K562 (cell line): ENCODE measurements around the gene SPATA21. TPM values are rescaled to one million over a fixed set of nuclear protein-coding genes. Genes with fewer than 3 reads are reported as not detected.

ENCODE experiments used
- ATAC-seq: fragments of 200-7000 bp; cut with Tn5 transposase; 3 replicates; pipeline ENCODE4 v1.9.1; 2020; ENCODE audit warnings: moderate library complexity
- BruUV-seq: library from RNA; stranded (reverse); fragments of 400-500 nt; replicated peaks from 2 replicates; lab custom pipeline; 2021; lab: Mats Ljungman, UMichigan
- CTCF ChIA-PET: fragments of 300-600 bp; formaldehyde crosslinking; extraction: SDS; loops from one replicate; lab custom pipeline; 2021; ENCODE audit warnings: low intra/inter-chr PET ratio; lab: Yijun Ruan, JAX
- POLR2A ChIA-PET: fragments of 300-600, 350-650 bp; sonication (Branson Sonifier 250); formaldehyde crosslinking; extraction: SDS; loops from one replicate; lab custom pipeline; 2021; ENCODE audit warnings: antibody characterized with exemption, inconsistent platforms; lab: Yijun Ruan, JAX
- DNase-seq, 4 experiments: peaks; one replicate each; pipeline versions ENCODE4 v3.0.0 to v3.0.0-alpha.2; 2011 to 2018; ENCODE audit warnings: low spot score in 3 of 4, mixed read lengths in 3 of 4; ENCODE audit errors: extremely low read depth in 1 of 4
- FAIRE-seq: peaks from 2 replicates; lab custom pipeline; 2011; peaks lifted over from hg19 to GRCh38; lab: Jason Lieb, UNC
- H2AFZ ChIP-seq: 2 replicates; pipeline ENCODE4 v1.6.0; 2011; ENCODE audit warnings: low read depth, low read length, control low read depth, inconsistent platforms
- H3K27ac ChIP-seq: fragments of 200-600 bp; 3 replicates; pipeline ENCODE4 v1.8.0; 2011; ENCODE audit warnings: low read depth, mild to moderate bottlenecking, control low read depth, inconsistent platforms, low read length, moderate library complexity, mixed read lengths; ENCODE audit errors: extremely low read depth
- H3K27me3 ChIP-seq, 2 experiments: fragments of 300-600 bp in 1 of 2; 2 replicates in 1 of 2; 3 replicates in 1 of 2; pipeline versions ENCODE4 v1.6.0 to v1.8.0; 2011; ENCODE audit warnings: inconsistent platforms in 2 of 2, low read length in 2 of 2, mild to moderate bottlenecking in 1 of 2, mixed read lengths in 1 of 2, moderate library complexity in 1 of 2; ENCODE audit not compliant: control insufficient read depth in 2 of 2, insufficient read depth in 2 of 2
- H3K36me3 ChIP-seq: fragments of 300-600 bp; 3 replicates; pipeline ENCODE4 v1.8.0; 2011; ENCODE audit warnings: mild to moderate bottlenecking, low read length, inconsistent platforms; ENCODE audit not compliant: control insufficient read depth, insufficient read depth
- H3K4me1 ChIP-seq, 2 experiments: fragments of 200-600 bp in 1 of 2; replicated peaks in 1 of 2; 2 replicates in 1 of 2; 3 replicates in 1 of 2; pipeline versions ENCODE4 v1.5.1 to v1.8.0; 2011; ENCODE audit warnings: inconsistent platforms in 2 of 2, low read length in 2 of 2, mild to moderate bottlenecking in 1 of 2, mixed read lengths in 1 of 2, moderate library complexity in 1 of 2; ENCODE audit not compliant: control insufficient read depth in 2 of 2, insufficient read depth in 2 of 2
- H3K4me2 ChIP-seq: 2 replicates; pipeline ENCODE4 v1.6.1; 2011; ENCODE audit warnings: low read length, control low read depth, inconsistent platforms, mixed read lengths; ENCODE audit not compliant: insufficient read depth
- H3K4me3 ChIP-seq: fragments of 200-600 bp; sonication (generic), shearing (Covaris generic); 2 replicates; pipeline ENCODE4 v1.5.1; 2016; ENCODE audit warnings: control low read depth, inconsistent platforms
- H3K79me2 ChIP-seq: fragments of 200-600 bp; 3 replicates; pipeline ENCODE4 v1.8.0; 2011; ENCODE audit warnings: low read length, inconsistent platforms; ENCODE audit not compliant: control insufficient read depth, insufficient read depth
- H3K9ac ChIP-seq, 2 experiments: 2 replicates each; pipeline versions ENCODE4 v1.6.0 to v1.6.1; 2011; ENCODE audit warnings: low read depth in 2 of 2, low read length in 2 of 2, control low read depth in 1 of 2, inconsistent platforms in 1 of 2, mild to moderate bottlenecking in 1 of 2, mixed read lengths in 1 of 2; ENCODE audit not compliant: insufficient read depth in 1 of 2
- H3K9me1 ChIP-seq: one replicate; pipeline ENCODE4 v1.6.0; 2011; ENCODE audit warnings: inconsistent platforms, mild to moderate bottlenecking, low read length, moderate library complexity; ENCODE audit not compliant: control insufficient read depth, insufficient read depth
- H3K9me3 ChIP-seq: replicated peaks from 2 replicates; pipeline ENCODE4 v1.5.1; 2011; ENCODE audit warnings: low read depth, low read length, inconsistent platforms; ENCODE audit not compliant: control insufficient read depth, insufficient read depth
- H4K20me1 ChIP-seq: replicated peaks from 2 replicates; pipeline ENCODE4 v1.6.1; 2011; ENCODE audit warnings: low read length, inconsistent platforms, mixed read lengths; ENCODE audit not compliant: control insufficient read depth, insufficient read depth
- SLC30A9 ChIP-seq: fragments of 250-450 bp; sonication (Bioruptor Pico); IDR thresholded peaks from 2 replicates; pipeline ENCODE4 v1.8.0; 2022; ENCODE audit warnings: mild to moderate bottlenecking, moderate library complexity
- ZNF551 ChIP-seq: fragments of 250-450 bp; sonication (Bioruptor Pico); IDR thresholded peaks from 2 replicates; pipeline ENCODE4 v1.5.0; 2021; ENCODE audit warnings: mild to moderate bottlenecking, moderate library complexity
- WGBS: fragments of 100-300 bp; shearing (Covaris generic); methylation state at CpG from one replicate; pipeline ENCODE4 v1.1.6; 2016; ENCODE audit warnings: low coverage, mixed read lengths; ENCODE audit not compliant: insufficient coverage; ENCODE audit errors: missing lambda C conversion rate; 5-methylcytosine and 5-hydroxymethylcytosine counted together
- in situ Hi-C: fragments of 300-500 bp; cut with MboI; formaldehyde crosslinking; loops from 4 replicates; pipeline ENCODE4 v1.15.0; 2018; ENCODE audit warnings: inconsistent platforms, mixed read lengths
- intact Hi-C: fragments of 100-400 bp; cut with micrococcal nuclease; formaldehyde crosslinking; loops from 2 replicates; pipeline ENCODE4 v1.14.2; 2022
- polyA plus RNA-seq, 8 experiments: library from polyadenylated mRNA; depleted of rRNA in 4 of 8; stranded (reverse) in 5 of 8; unstranded in 3 of 8; fragments of >200 nt; fragmentation: Nextera tagmentation in 2 of 8; fragmentation: Illumina TruSeq in 1 of 8; extraction: Ambion mirVana in 2 of 8; extraction: Trizol in 1 of 8; gene quantifications; 2 replicates each; pipeline versions ENCODE4 v1.2.1 to v1.2.3, GENCODE V29; 2011 to 2014; ENCODE audit warnings: inconsistent platforms in 1 of 8, missing spikeins in 1 of 8
- total RNA-seq, 7 experiments: library from RNA; depleted of rRNA in 6 of 7; stranded (reverse); fragments of >200 nt in 6 of 7; fragmentation: Illumina TruSeq in 2 of 7; extraction: Trizol in 2 of 7; gene quantifications; 2 replicates each; pipeline versions ENCODE4 v1.2.1 to v1.2.3, GENCODE V29; 2011 to 2021; ENCODE audit warnings: low replicate concordance in 1 of 7
- TF ChIP-seq, protein P1 (sequence below): fragments of 150-350 bp; conservative IDR thresholded peaks from 2 replicates; pipeline ENCODE4 v1.6.1; 2014; ENCODE audit warnings: low read length

SPATA21 gene
- total and polyA plus RNA-seq, 9 of the 15 experiments (the other 6 are each of a cell fraction or from before 2014, with no cell fraction given): 0.10 to 0.36 (median 0.13) TPM; not detected in 3

DNA sequence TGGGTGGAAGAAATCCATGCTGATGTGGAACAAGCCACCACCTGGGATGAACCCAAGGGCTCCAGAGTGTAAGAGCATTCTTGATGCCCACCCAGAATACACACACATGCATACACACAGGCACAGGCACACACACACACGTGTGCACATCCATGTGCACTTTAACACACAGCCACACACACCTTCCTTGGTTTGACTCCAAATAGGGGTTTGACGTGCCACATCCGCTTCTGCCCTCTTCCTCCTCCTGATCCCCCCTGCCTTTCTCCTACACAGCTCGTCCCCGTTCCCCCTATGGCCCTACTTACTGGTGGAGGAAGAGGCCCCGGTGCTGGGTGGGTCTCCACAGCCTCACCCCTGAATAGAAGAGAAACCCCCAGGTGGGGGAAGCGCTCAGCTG lies 16.0 kb downstream of the SPATA21 start:
- Histone ChIP-seq H3K9ac (no peak overlapping the region), H3K4me2 (no peak overlapping the region), H3K4me3 (no peak overlapping the region), H3K79me2 (no peaks in the 10 kb centered on the region), H3K9me1 (no peaks in the 10 kb centered on the region), H2AFZ (no peak overlapping the region), H3K4me1 (peaks cover 0 to 20% of the 10 kb centered on the region in 2 experiments; a peak in 3 of 5 replicates), H4K20me1 (no peaks in the 10 kb centered on the region), H3K27ac (no peak overlapping the region)
- DNase-seq: peak in 1 of 4 experiments; percentile 10
- WGBS: 6% methylated on average over 4 of the region's 7 CpGs
- intact Hi-C loops: no loop called here
- TF ChIP-seq, protein P1, sequence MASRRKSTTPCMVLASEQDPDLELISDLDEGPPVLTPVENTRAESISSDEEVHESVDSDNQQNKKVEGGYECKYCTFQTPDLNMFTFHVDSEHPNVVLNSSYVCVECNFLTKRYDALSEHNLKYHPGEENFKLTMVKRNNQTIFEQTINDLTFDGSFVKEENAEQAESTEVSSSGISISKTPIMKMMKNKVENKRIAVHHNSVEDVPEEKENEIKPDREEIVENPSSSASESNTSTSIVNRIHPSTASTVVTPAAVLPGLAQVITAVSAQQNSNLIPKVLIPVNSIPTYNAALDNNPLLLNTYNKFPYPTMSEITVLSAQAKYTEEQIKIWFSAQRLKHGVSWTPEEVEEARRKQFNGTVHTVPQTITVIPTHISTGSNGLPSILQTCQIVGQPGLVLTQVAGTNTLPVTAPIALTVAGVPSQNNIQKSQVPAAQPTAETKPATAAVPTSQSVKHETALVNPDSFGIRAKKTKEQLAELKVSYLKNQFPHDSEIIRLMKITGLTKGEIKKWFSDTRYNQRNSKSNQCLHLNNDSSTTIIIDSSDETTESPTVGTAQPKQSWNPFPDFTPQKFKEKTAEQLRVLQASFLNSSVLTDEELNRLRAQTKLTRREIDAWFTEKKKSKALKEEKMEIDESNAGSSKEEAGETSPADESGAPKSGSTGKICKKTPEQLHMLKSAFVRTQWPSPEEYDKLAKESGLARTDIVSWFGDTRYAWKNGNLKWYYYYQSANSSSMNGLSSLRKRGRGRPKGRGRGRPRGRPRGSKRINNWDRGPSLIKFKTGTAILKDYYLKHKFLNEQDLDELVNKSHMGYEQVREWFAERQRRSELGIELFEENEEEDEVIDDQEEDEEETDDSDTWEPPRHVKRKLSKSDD: no peak
- TF ChIP-seq SLC30A9 (CRISPR knock-in tag) (no peak), ZNF551 (CRISPR knock-in tag) (no peak)
- TF ChIP-seq, all 486 proteins: peak for 0
- Histone ChIP-seq H3K27me3 (peaks cover 8 to 22% of the 10 kb centered on the region in 2 experiments; a peak in 4 of 5 replicates), H3K9me3 (no peaks in the 10 kb centered on the region), H3K36me3 (no peaks in the 10 kb centered on the region)
- CTCF ChIA-PET: no interaction called here
- POLR2A ChIA-PET: interaction anchor here (0.6 kb wide), 1 partner anchor 41 kb away, joined by 4 read pairs; no protein-coding TSS in a partner anchor
- FAIRE-seq (no peak), ATAC-seq (no peak)
- no TSS peak for BruUV-seq
- in situ Hi-C loops: no loop called here
